Measurements from ENCODE around the gene HMCES. TPM values are rescaled to one million over a fixed set of nuclear protein-coding genes. Genes with fewer than 3 reads are reported as not detected.

Gene HMCES, protein sequence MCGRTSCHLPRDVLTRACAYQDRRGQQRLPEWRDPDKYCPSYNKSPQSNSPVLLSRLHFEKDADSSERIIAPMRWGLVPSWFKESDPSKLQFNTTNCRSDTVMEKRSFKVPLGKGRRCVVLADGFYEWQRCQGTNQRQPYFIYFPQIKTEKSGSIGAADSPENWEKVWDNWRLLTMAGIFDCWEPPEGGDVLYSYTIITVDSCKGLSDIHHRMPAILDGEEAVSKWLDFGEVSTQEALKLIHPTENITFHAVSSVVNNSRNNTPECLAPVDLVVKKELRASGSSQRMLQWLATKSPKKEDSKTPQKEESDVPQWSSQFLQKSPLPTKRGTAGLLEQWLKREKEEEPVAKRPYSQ
- total RNA-seq = 20.8 TPM

DNA sequence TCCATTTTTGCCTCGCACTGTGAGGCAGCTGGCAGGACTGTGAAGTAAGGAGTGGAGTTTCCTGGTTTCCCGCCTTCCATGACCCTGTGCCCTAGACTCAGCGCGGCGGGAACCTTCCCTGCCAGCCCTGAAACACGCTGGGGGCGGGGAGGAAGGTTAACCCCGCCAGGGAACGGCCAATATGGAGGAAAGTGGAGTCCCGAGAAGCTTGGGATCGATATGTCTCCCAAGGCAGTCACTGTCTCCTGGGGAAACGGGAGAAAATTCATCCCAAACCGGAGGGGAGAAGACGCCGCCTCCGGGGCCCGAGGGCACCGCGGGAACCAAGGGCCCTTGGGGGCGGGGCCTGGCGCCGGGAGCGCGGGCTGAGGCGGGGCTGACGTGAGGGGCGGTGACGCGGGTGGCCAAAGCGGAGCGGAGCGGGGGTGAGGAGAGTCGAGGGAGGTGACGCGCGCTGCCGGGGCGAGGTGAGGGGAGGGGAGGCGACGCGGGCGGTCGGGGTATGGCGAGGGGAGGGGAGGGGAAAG is at the start of gene HMCES:
Gene HMCES, plus strand, starts transcription at position 432 of the 527 bp plus-strand sequence. CDS start 863 bp downstream, outside the sequence.

DNA sequence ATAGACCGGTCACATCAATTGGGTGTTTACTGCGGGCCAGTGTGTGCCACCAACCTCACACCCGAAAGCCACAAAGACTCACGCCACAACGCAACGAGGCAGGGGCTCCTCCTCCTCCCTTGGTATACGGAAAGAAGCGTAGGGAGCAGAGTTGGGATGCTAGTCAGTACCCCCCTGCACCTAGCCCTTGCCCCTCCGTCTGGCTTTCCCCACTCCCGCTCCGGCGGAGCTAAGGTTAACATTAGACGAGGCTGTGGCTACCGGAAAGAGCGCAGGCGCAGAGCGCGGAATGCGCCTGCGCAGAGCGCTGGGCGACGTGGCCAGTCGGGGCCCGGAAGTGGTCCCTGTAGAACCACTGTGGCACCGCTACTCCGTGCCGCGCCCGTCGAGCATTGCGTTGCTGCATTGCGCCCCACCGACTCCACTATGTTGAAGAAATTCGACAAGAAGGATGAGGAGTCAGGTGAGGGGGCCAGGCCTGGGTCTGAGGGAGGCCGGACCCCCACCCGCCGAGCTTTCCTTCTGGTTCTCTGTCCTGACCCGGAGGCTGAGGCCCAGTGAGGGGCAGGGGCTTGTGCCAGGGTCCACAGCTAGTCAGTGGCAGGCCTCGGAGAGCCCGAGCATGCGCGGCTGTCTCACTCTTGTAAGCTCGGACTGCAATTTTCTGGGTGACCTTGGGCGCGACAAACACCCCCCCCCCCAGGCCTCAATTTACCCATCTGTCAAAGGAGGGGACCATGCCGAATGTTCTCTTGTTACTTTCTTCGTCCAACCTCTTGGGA is 29.2 kb upstream of the HMCES start, which contains the start of gene COPG1:
Gene COPG1, plus strand, starts transcription at position 323 of the 782 bp plus-strand sequence. Its CDS starts 104 bp downstream, at position 427.

Small RNA genes lying within 50 kb of the gene (small RNA-seq; reads per million reads assigned to genes)
- not detected for gene MIR6826

Other genes with a start within 250 kb of the HMCES start
- gene GP9, start 218.1 kb upstream of the HMCES start, total RNA-seq = not detected
- 3.0 TPM for gene RAB43, start 157.1 kb upstream of the HMCES start, total RNA-seq
- 13.4 TPM for gene ISY1, start 117.8 kb upstream of the HMCES start, total RNA-seq
- gene CNBP, start 95.0 kb upstream of the HMCES start, total RNA-seq = 165 TPM
- 105 TPM for gene COPG1, start 29.3 kb upstream of the HMCES start, total RNA-seq
- gene EFCAB12, start 149.8 kb downstream of the HMCES start, total RNA-seq = 0.92 TPM
- 24.9 TPM for gene MBD4, start 161.1 kb downstream of the HMCES start, total RNA-seq
- gene IFT122, start 161.4 kb downstream of the HMCES start, total RNA-seq = 34.1 TPM
- gene RHO, start 249.8 kb downstream of the HMCES start, total RNA-seq = not detected

All from diencephalon (tissue), 1 donor.